ENCODE measurements around the gene LAMC1. TPM values are rescaled to one million over a fixed set of nuclear protein-coding genes. Genes with fewer than 3 reads are reported as not detected.

Gene LAMC1
- total and polyA plus RNA-seq, 2 donors (not counting 1 experiment from before 2014, with no cell fraction given), result 408 to 604 TPM

- Histone ChIP-seq H3K36me3 (ENCODE audit: control insufficient read depth, insufficient read depth, low read length) (peaks cover 24% of the 10 kb centered on the region), H2AFZ (ENCODE audit: low read length) (no peak overlapping the region), H3K9ac (ENCODE audit: insufficient read depth, low read length) (no peak overlapping the region), H3K79me2 (ENCODE audit: control insufficient read depth, insufficient read depth, low read length) (no peaks in the 10 kb centered on the region), H4K20me1 (ENCODE audit: control insufficient read depth, extremely low read depth, insufficient read depth, low read length) (no peaks in the 10 kb centered on the region), H3K27me3 (ENCODE audit: control insufficient read depth, insufficient read depth, low read length) (no peaks in the 10 kb centered on the region), H3K9me3 (ENCODE audit: control insufficient read depth, insufficient read depth, low read depth, low read length) (no peaks in the 10 kb centered on the region), H3K4me2 (ENCODE audit: extremely low read depth, insufficient read depth, low read length) (no peak overlapping the region), H3K4me3 (replicated peaks in 1 of 4; ENCODE audit: control extremely low read depth in 1 of 4, insufficient read depth in 1 of 4, low read depth in 3 of 4, low read length in 4 of 4) (no peak overlapping the region), H3K4me1 (ENCODE audit: control insufficient read depth, extremely low read depth, insufficient read depth, low read length) (peaks cover 8% of the 10 kb centered on the region), H3K27ac (ENCODE audit: insufficient read depth, low read length) (no peak overlapping the region)
- TF ChIP-seq EZH2 (IDR thresholded peaks at IDR 0.05; ENCODE audit: low read length, missing control alignments) (no peak), CTCF (conservative IDR thresholded peaks at IDR 0.05 in 1 of 2, IDR thresholded peaks at IDR 0.05 in 1 of 2; ENCODE audit: low read depth in 1 of 2, low read length in 2 of 2) (no peak)
- peak in 1 of 2 donors; percentile 46 for DNase-seq (ENCODE audit: low read depth in 2 of 2)
Measured at GRCh38 chr1:183137782-183138181, 114.6 kb downstream of the LAMC1 start.

DNA sequence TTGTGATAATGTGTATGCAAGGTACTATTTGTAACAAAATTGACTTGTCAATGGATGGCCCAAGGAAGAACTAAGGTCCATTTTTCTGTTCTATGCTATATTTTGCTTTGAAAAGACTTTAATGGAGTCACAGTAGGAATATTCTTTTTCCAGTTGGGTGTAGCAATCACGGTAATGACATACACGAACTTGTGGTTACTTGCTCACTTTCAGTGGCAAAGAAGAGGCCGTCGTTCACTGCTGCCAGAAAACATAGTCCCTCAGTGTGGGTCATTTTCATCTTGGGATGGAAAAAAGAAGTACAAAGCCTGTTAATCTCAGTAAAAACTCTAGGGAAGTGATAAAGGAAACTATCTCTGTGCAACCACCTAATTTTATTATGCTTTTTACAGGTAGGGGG, 115.1 kb downstream of the LAMC1 start:
- Histone ChIP-seq H2AFZ (ENCODE audit: low read length) (no peak overlapping the region), H3K27me3 (ENCODE audit: control insufficient read depth, insufficient read depth, low read length) (no peaks in the 10 kb centered on the region), H3K79me2 (ENCODE audit: control insufficient read depth, insufficient read depth, low read length) (no peaks in the 10 kb centered on the region), H3K9ac (ENCODE audit: insufficient read depth, low read length) (no peak overlapping the region), H3K9me3 (ENCODE audit: control insufficient read depth, insufficient read depth, low read depth, low read length) (no peaks in the 10 kb centered on the region), H3K36me3 (ENCODE audit: control insufficient read depth, insufficient read depth, low read length) (peaks cover 26% of the 10 kb centered on the region), H3K4me3 (replicated peaks in 1 of 4; ENCODE audit: control extremely low read depth in 1 of 4, insufficient read depth in 1 of 4, low read depth in 3 of 4, low read length in 4 of 4) (no peak overlapping the region), H3K4me2 (ENCODE audit: extremely low read depth, insufficient read depth, low read length) (no peak overlapping the region), H3K27ac (ENCODE audit: insufficient read depth, low read length) (no peak overlapping the region), H3K4me1 (ENCODE audit: control insufficient read depth, extremely low read depth, insufficient read depth, low read length) (peaks cover 8% of the 10 kb centered on the region), H4K20me1 (ENCODE audit: control insufficient read depth, extremely low read depth, insufficient read depth, low read length) (no peaks in the 10 kb centered on the region)
- no peak for TF ChIP-seq EZH2 (IDR thresholded peaks at IDR 0.05; ENCODE audit: low read length, missing control alignments)
- TF ChIP-seq CTCF (conservative IDR thresholded peaks at IDR 0.05 in 1 of 2, IDR thresholded peaks at IDR 0.05 in 1 of 2; ENCODE audit: low read depth in 1 of 2, low read length in 2 of 2), result no peak
- peak in 1 of 2 donors; percentile 24 for DNase-seq (ENCODE audit: low read depth in 2 of 2)

GRCh38 chr1:183139281-183139942, 116.2 kb downstream of the LAMC1 start:
- TF ChIP-seq CTCF (conservative IDR thresholded peaks at IDR 0.05 in 1 of 2, IDR thresholded peaks at IDR 0.05 in 1 of 2; ENCODE audit: low read depth in 1 of 2, low read length in 2 of 2) (no peak), EZH2 (IDR thresholded peaks at IDR 0.05; ENCODE audit: low read length, missing control alignments) (no peak)
- no peaks in the 10 kb centered on the region for H3K27me3 ChIP-seq (ENCODE audit: control insufficient read depth, insufficient read depth, low read length)
- no peak overlapping the region for H3K9ac ChIP-seq (ENCODE audit: insufficient read depth, low read length)
- H3K9me3 ChIP-seq (ENCODE audit: control insufficient read depth, insufficient read depth, low read depth, low read length), result no peaks in the 10 kb centered on the region
- H2AFZ ChIP-seq (ENCODE audit: low read length), result no peak overlapping the region
- peaks cover 8% of the 10 kb centered on the region for H3K4me1 ChIP-seq (ENCODE audit: control insufficient read depth, extremely low read depth, insufficient read depth, low read length)
- H3K4me3 ChIP-seq (replicated peaks in 1 of 4; ENCODE audit: control extremely low read depth in 1 of 4, insufficient read depth in 1 of 4, low read depth in 3 of 4, low read length in 4 of 4), result no peak overlapping the region
- H3K79me2 ChIP-seq (ENCODE audit: control insufficient read depth, insufficient read depth, low read length), result no peaks in the 10 kb centered on the region
- H3K27ac ChIP-seq (ENCODE audit: insufficient read depth, low read length), result no peak overlapping the region
- H4K20me1 ChIP-seq (ENCODE audit: control insufficient read depth, extremely low read depth, insufficient read depth, low read length), result no peaks in the 10 kb centered on the region
- peaks cover 21% of the 10 kb centered on the region for H3K36me3 ChIP-seq (ENCODE audit: control insufficient read depth, insufficient read depth, low read length)
- DNase-seq (ENCODE audit: low read depth in 2 of 2), result peak; percentile 29 to 51
- no peak overlapping the region for H3K4me2 ChIP-seq (ENCODE audit: extremely low read depth, insufficient read depth, low read length)

All from fibroblast of lung (primary cell).